K562 (cell line): Measurements from ENCODE around the gene AEN. TPM values are rescaled to one million over a fixed set of nuclear protein-coding genes. Genes with fewer than 3 reads are reported as not detected.

Experiments
- ATF1 ChIP-seq, 2 experiments: fragments of 450-650 bp in 1 of 2; IDR thresholded peaks; 2 replicates each; pipeline ENCODE4 v1.6.1; 2016; ENCODE audit warnings: missing compliant biosample characterization in 1 of 2, missing genetic modification characterization in 1 of 2
- CREB1 ChIP-seq, 2 experiments: sonication (generic) in 1 of 2; formaldehyde crosslinking in 1 of 2; IDR thresholded peaks; 2 replicates each; pipeline versions ENCODE4 v1.6.1 to v1.8.0; 2012 to 2022; ENCODE audit warnings: inconsistent platforms in 1 of 2, mild to moderate bottlenecking in 1 of 2, missing genetic modification reagents in 1 of 2, moderate library complexity in 1 of 2
- FOXP1 ChIP-seq: sonication (generic); formaldehyde crosslinking; IDR thresholded peaks from 2 replicates; pipeline ENCODE4 v1.8.0; 2022; ENCODE audit warnings: mild to moderate bottlenecking, missing genetic modification reagents
- HNRNPLL ChIP-seq: fragments of 200-400 bp; formaldehyde crosslinking; IDR thresholded peaks from 2 replicates; pipeline ENCODE4 v1.6.1; 2017; ENCODE audit warnings: low read length, low read depth, mild to moderate bottlenecking; ENCODE audit not compliant: poor library complexity, severe bottlenecking
- L3MBTL2 ChIP-seq: fragments of 450-650 bp; IDR thresholded peaks from 2 replicates; pipeline ENCODE4 v1.6.1; 2016; ENCODE audit warnings: mild to moderate bottlenecking, moderate library complexity
- NCOA1 ChIP-seq: fragments of 450-650 bp; IDR thresholded peaks from 2 replicates; pipeline ENCODE4 v1.6.1; 2016; ENCODE audit warnings: low read depth
- NR2C1 ChIP-seq, 2 experiments: fragments of 450-650 bp; IDR thresholded peaks; 2 replicates each; pipeline ENCODE4 v1.6.1; 2017; ENCODE audit warnings: mild to moderate bottlenecking in 2 of 2, antibody characterized with exemption in 1 of 2, inconsistent platforms in 1 of 2, missing compliant biosample characterization in 1 of 2, missing genetic modification characterization in 1 of 2
- PTBP1 ChIP-seq: fragments of 200-400 bp; formaldehyde crosslinking; IDR thresholded peaks from 2 replicates; pipeline ENCODE4 v1.6.1; 2017; ENCODE audit warnings: low read depth, low read length
- RCOR1 ChIP-seq, 2 experiments: IDR thresholded peaks; 2 replicates each; pipeline ENCODE4 v1.6.1; 2012; ENCODE audit warnings: low read depth in 2 of 2, low read length in 2 of 2, borderline replicate concordance in 1 of 2, improper control_type of control experiment in 1 of 2
- SAP30 ChIP-seq: fragments of 200-600 bp; sonication (generic); IDR thresholded peaks from 2 replicates; pipeline ENCODE4 v1.6.1; 2012; ENCODE audit warnings: borderline replicate concordance, low read depth, mild to moderate bottlenecking, moderate library complexity, low read length, control low read depth, inconsistent platforms; ENCODE audit not compliant: insufficient read depth, poor library complexity, severe bottlenecking
- SMARCA4 ChIP-seq: fragments of 450-650 bp; IDR thresholded peaks from 2 replicates; pipeline ENCODE4 v1.6.1; 2016
- SRF ChIP-seq, 2 experiments: fragments of 250-450, 450-650 bp in 1 of 2; sonication (Bioruptor Pico) in 1 of 2; sonication (generic) in 1 of 2; formaldehyde crosslinking; IDR thresholded peaks; 2 replicates each; pipeline versions ENCODE4 v1.5.0 to v1.5.1; 2020 to 2022; ENCODE audit warnings: mild to moderate bottlenecking in 1 of 2, missing genetic modification reagents in 1 of 2
- ZFX ChIP-seq: sonication (generic); formaldehyde crosslinking; IDR thresholded peaks from 2 replicates; pipeline ENCODE4 v1.8.0; 2022; ENCODE audit warnings: mild to moderate bottlenecking, missing genetic modification reagents, moderate library complexity
- ZNF140 ChIP-seq: fragments of 250-450 bp; sonication (Bioruptor Pico); IDR thresholded peaks from 2 replicates; pipeline ENCODE4 v1.8.0; 2021; ENCODE audit warnings: moderate library complexity, mild to moderate bottlenecking, inconsistent platforms
- ZNF212 ChIP-seq: fragments of 450-650 bp; formaldehyde crosslinking; IDR thresholded peaks from 2 replicates; pipeline ENCODE4 v1.4.0; 2020; ENCODE audit warnings: mild to moderate bottlenecking
- ZNF232 ChIP-seq: sonication (generic); formaldehyde crosslinking; IDR thresholded peaks from 2 replicates; pipeline ENCODE4 v1.8.0; 2022; ENCODE audit warnings: mild to moderate bottlenecking, missing genetic modification reagents
- ZNF696 ChIP-seq: fragments of 250-450 bp; sonication (Bioruptor Pico); conservative IDR thresholded peaks from 2 replicates; pipeline ENCODE4 v1.4.0; 2020; ENCODE audit warnings: mild to moderate bottlenecking, moderate library complexity
- ZNF79 ChIP-seq: fragments of 250-450 bp; sonication (Bioruptor Pico); IDR thresholded peaks from 2 replicates; pipeline ENCODE4 v1.4.0; 2020; ENCODE audit warnings: low read depth, mild to moderate bottlenecking, moderate library complexity
- polyA plus RNA-seq, 8 experiments: library from polyadenylated mRNA; depleted of rRNA in 4 of 8; stranded (reverse) in 5 of 8; unstranded in 3 of 8; fragments of >200 nt; fragmentation: Nextera tagmentation in 2 of 8; fragmentation: Illumina TruSeq in 1 of 8; extraction: Ambion mirVana in 2 of 8; extraction: Trizol in 1 of 8; gene quantifications; 2 replicates each; pipeline versions ENCODE4 v1.2.1 to v1.2.3, GENCODE V29; 2011 to 2014; ENCODE audit warnings: inconsistent platforms in 1 of 8, missing spikeins in 1 of 8
- total RNA-seq, 7 experiments: library from RNA; depleted of rRNA in 6 of 7; stranded (reverse); fragments of >200 nt in 6 of 7; fragmentation: Illumina TruSeq in 2 of 7; extraction: Trizol in 2 of 7; gene quantifications; 2 replicates each; pipeline versions ENCODE4 v1.2.1 to v1.2.3, GENCODE V29; 2011 to 2021; ENCODE audit warnings: low replicate concordance in 1 of 7
- TF ChIP-seq, protein P1 (sequence below), 2 experiments: fragments of 450-650 bp; conservative IDR thresholded peaks; 2 replicates each; pipeline ENCODE4 v1.6.1; 2017; ENCODE audit warnings: mild to moderate bottlenecking in 2 of 2, moderate library complexity in 2 of 2
- TF ChIP-seq, protein P2 (sequence below): fragments of 450-650 bp; IDR thresholded peaks from 2 replicates; pipeline ENCODE4 v1.6.1; 2016; ENCODE audit warnings: antibody characterized with exemption
- TF ChIP-seq, protein P3 (sequence below): sonication (generic); formaldehyde crosslinking; IDR thresholded peaks from 2 replicates; pipeline ENCODE4 v1.8.1; 2023; ENCODE audit warnings: mild to moderate bottlenecking, missing genetic modification reagents

Gene AEN
- total and polyA plus RNA-seq, 9 of the 15 experiments (the other 6 are each of a cell fraction or from before 2014, with no cell fraction given), result 9.0 to 51.0 (median 32.8) TPM

DNA sequence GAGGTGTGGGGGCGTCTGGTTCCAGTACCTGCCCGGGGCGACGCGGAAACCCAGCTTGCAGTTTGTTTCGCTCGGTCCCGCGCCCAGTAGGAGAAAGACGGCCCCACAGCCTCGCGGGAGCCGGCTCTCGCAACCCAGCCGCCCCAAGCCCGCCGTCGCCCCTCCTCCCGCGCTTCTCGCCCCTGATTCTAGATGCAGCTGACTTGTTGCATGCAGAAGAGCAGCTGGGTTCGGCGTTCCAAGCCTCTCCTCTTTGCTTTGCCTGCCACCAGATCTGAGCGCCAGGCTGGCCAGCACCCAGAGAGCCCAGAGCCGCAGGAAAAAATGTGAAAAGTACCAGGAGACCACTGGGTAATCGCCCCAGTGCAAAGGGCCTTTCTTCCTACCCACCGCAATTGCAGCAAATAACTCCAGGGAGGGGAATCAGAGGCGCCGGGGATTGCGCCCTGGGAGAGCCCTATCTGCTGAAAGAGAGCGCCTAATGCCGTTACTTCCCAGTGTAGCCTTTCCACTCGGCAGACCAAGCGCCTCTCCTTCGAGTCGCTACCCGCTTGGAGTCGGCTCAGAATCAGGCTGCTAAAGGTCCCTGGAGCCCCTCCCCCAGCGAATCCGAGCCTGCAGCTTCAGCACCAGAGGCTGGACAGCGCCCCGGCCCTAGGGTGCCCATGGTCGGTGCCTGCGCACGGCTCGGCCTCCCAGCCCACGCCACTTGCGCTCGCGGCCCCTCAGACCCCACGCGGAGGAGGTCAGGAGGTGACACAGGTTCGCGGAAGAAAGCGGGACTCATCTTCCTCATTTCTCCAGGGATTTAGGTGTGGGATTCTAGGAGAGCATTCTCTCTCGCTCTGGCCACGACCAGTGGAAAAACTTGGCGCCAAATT is 15.7 kb upstream of the AEN start (continued):
- TF ChIP-seq, protein P1, sequence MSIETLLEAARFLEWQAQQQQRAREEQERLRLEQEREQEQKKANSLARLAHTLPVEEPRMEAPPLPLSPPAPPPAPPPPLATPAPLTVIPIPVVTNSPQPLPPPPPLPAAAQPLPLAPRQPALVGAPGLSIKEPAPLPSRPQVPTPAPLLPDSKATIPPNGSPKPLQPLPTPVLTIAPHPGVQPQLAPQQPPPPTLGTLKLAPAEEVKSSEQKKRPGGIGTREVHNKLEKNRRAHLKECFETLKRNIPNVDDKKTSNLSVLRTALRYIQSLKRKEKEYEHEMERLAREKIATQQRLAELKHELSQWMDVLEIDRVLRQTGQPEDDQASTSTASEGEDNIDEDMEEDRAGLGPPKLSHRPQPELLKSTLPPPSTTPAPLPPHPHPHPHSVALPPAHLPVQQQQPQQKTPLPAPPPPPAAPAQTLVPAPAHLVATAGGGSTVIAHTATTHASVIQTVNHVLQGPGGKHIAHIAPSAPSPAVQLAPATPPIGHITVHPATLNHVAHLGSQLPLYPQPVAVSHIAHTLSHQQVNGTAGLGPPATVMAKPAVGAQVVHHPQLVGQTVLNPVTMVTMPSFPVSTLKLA (conservative IDR thresholded peaks at IDR 0.05), result peak in 1 of 2 experiments; percentile 37; a peak in 1 of 4 replicates
- TF ChIP-seq SAP30, result no peak
- TF ChIP-seq ZNF696 (CRISPR knock-in tag), result no peak
- no peak for TF ChIP-seq ZNF140 (CRISPR knock-in tag)
- no peak for TF ChIP-seq CREB1 (IDR thresholded peaks at IDR 0.05)
- TF ChIP-seq CREB1 (CRISPR knock-in tag; IDR thresholded peaks at IDR 0.05), result peak; percentile 46; the same call in 1 of the 2 replicates
- TF ChIP-seq RCOR1 (IDR thresholded peaks at IDR 0.05; ENCODE audit: borderline replicate concordance in 1 of 2, low read depth in 2 of 2, low read length in 2 of 2), result peak in 1 of 2 experiments; percentile 66; a peak in 1 of 4 replicates
- TF ChIP-seq NR2C1 (IDR thresholded peaks at IDR 0.05), result no peak
- TF ChIP-seq NR2C1 (tag; IDR thresholded peaks at IDR 0.05), result no peak
- no peak for TF ChIP-seq ZNF212
- TF ChIP-seq ZNF79, result no peak
- TF ChIP-seq HNRNPLL, result peak; percentile 83
- no peak for TF ChIP-seq PTBP1
- TF ChIP-seq L3MBTL2, result no peak
- TF ChIP-seq, protein P2, sequence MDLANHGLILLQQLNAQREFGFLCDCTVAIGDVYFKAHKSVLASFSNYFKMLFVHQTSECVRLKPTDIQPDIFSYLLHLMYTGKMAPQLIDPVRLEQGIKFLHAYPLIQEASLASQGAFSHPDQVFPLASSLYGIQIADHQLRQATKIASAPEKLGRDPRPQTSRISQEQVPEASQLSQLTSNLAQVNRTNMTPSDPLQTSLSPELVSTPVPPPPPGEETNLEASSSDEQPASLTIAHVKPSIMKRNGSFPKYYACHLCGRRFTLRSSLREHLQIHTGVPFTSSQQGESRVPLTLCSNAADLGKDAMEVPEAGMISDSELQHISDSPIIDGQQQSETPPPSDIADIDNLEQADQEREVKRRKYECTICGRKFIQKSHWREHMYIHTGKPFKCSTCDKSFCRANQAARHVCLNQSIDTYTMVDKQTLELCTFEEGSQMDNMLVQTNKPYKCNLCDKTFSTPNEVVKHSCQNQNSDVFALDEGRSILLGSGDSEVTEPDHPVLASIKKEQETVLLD, result 0 out of 2 replicates have a peak, but pooled peaks have one; percentile 26
- TF ChIP-seq SMARCA4, result no peak
- TF ChIP-seq FOXP1 (CRISPR knock-in tag), result peak; percentile 73; the same call in 1 of the 2 replicates
- 0 out of 2 replicates have a peak, but pooled peaks have one; percentile 57 for TF ChIP-seq NCOA1
- TF ChIP-seq ZFX (CRISPR knock-in tag), result no peak
- TF ChIP-seq, protein P3, sequence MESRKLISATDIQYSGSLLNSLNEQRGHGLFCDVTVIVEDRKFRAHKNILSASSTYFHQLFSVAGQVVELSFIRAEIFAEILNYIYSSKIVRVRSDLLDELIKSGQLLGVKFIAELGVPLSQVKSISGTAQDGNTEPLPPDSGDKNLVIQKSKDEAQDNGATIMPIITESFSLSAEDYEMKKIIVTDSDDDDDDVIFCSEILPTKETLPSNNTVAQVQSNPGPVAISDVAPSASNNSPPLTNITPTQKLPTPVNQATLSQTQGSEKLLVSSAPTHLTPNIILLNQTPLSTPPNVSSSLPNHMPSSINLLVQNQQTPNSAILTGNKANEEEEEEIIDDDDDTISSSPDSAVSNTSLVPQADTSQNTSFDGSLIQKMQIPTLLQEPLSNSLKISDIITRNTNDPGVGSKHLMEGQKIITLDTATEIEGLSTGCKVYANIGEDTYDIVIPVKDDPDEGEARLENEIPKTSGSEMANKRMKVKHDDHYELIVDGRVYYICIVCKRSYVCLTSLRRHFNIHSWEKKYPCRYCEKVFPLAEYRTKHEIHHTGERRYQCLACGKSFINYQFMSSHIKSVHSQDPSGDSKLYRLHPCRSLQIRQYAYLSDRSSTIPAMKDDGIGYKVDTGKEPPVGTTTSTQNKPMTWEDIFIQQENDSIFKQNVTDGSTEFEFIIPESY (CRISPR knock-in tag), result 0 out of 2 replicates have a peak, but pooled peaks have one; percentile 33
- peak; percentile 50; the same call in 1 of the 2 replicates for TF ChIP-seq ZNF232
- TF ChIP-seq SRF (CRISPR knock-in tag; IDR thresholded peaks at IDR 0.05), result 0 out of 4 replicates have a peak, but pooled peaks of 1 of the 2 experiments have one; percentile 40
- TF ChIP-seq ATF1 (CRISPR knock-in tag; IDR thresholded peaks at IDR 0.05), result 0 out of 2 replicates have a peak, but pooled peaks have one; percentile 27
- no peak for TF ChIP-seq ATF1 (tag; IDR thresholded peaks at IDR 0.05)
